Lower leg skin (tissue), 3 donors: Measurements from ENCODE around the gene MFSD6.

Experiments used
- CTCF ChIP-seq, 3 donors: fragments of 450-650 bp; IDR thresholded peaks; one replicate each; pipeline ENCODE4 v1.5.1; 2016; ENCODE audit warnings: antibody characterized with exemption in 3 of 3, mild to moderate bottlenecking in 3 of 3, moderate library complexity in 2 of 3
- POLR2A ChIP-seq, 2 donors: fragments of 450-650 bp; IDR thresholded peaks; one replicate each; pipeline ENCODE4 v1.6.1; 2016 to 2017; ENCODE audit warnings: antibody characterized with exemption in 2 of 2, mild to moderate bottlenecking in 1 of 2, moderate library complexity in 1 of 2

DNA sequence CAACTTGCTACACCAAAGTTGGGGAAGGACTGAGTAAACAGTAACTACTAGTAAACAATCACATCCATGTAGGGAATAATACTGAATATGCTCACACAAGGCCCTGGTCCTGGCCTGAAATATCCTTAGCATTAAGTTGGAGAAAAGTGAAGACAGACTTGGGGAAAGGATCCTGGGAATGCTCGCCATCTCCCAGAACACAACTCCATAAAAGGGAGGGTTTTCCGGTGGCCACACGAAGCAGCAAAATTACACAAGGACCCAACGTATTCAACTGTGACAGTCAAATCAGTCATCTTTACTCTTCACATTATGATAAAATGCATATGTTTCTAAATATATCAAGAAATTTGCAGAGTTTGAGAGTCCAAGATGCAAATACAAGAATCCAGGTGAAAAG lies 119.1 kb downstream of the MFSD6 start:
- TF ChIP-seq CTCF (IDR thresholded peaks at IDR 0.05) (no peak), POLR2A (IDR thresholded peaks at IDR 0.05) (no peak)
